Measurements from ENCODE around the gene GPR137. TPM values are rescaled to one million over a fixed set of nuclear protein-coding genes. Genes with fewer than 3 reads are reported as not detected.

The GPR137 gene
- total RNA-seq, 2 experiments from 2014 or later: 18.3 to 52.3 TPM

DNA sequence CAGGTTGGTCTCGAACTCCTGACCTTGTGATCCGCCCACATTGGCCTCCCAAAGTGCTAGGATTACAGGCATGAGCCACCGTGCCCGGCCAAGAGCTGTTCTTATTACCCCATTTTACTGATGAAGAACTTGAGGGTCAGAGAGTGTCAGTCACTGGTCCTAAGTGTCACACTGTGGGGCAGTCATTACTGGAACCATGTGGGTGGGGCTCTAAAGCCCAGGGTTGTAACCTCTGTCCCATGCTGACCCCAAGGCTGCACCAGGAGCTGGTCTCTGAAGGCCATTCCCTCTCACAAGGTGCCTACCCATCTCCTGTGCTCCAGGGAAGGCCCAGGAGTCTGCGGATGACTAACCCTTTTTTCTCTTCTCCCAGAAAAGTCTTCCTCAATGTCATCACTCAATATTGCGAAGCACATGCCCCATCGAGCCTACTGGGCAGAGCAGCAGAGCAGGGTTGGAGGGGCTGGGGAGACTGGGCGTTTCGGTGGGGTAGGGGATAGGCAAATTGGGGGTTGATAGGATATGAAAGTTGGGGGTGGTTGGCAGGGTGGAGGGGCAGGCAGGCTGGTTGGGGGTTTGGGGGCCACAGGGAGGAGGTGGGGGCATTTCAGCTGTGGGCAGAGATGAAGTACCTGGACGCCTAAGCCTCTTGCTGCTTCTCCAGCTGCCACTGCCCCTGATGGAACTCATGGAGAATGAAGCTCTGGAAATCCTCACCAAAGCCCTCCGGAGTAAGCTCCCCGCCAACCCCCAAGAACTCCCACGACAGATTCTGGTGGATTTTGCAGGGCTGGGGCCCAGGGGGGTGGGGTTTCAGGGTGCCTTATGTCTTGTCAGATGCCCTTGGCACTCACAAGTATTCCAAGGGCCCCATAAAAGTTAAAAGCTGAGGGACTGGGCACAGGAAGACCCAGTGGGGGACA is 17.7 kb downstream of the GPR137 start:
- peaks cover 32% of the 10 kb centered on the region for H3K4me1 ChIP-seq (ENCODE audit: insufficient read depth, low read length, poor library complexity, severe bottlenecking)
- BruUV-seq (replicated peaks): no TSS peak

DNA sequence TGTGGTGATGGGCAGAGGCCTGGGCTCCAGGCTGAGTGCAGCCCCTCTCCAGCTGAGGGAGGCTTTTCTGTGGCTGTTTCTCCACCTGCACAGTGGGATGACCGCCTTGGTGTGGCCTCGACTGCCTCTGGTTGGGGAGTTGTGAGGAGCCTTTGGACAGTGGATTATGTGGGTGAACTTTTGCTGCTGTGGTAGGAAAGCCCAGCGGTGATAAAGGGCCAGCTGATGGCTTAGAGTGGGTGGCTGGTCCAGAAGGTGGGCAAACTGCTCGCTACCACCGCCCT is 18.3 kb downstream of the GPR137 start:
- Histone ChIP-seq H3K4me1 (ENCODE audit: insufficient read depth, low read length, poor library complexity, severe bottlenecking) (peaks cover 32% of the 10 kb centered on the region), H2AFZ (ENCODE audit: low read length) (no peak overlapping the region), H3K79me2 (ENCODE audit: insufficient read depth, low read depth, low read length) (peaks cover 21% of the 10 kb centered on the region), H4K20me1 (ENCODE audit: insufficient read depth, low read length) (no peaks in the 10 kb centered on the region), H3K27ac (ENCODE audit: low read depth, low read length, poor library complexity, severe bottlenecking) (peak overlapping the region; percentile 96), H3K36me3 (ENCODE audit: insufficient read depth, low read length) (peaks cover 18% of the 10 kb centered on the region), H3K4me2 (ENCODE audit: low read length) (peak overlapping the region; percentile 95), H3K9me2 (ENCODE audit: insufficient read depth, low read length) (no peaks in the 10 kb centered on the region), H3K4me3 (ENCODE audit: low read depth, low read length, poor library complexity, severe bottlenecking) (peak overlapping the region; percentile 81), H3K9me3 (ENCODE audit: low read length) (no peaks in the 10 kb centered on the region)
- BruUV-seq (replicated peaks): no TSS peak
- ChIA-PET POLR2A (interaction anchor here (0.7 to 2.5 kb wide), 4 partner anchors 14 to 472 kb away, joined by 3 to 11 read pairs (median 3); partner anchors contain the start of genes PRDX5 and TRMT112), CTCF (ENCODE audit: unreplicated experiment) (interaction anchor here (0.5 to 1.9 kb wide), 6 partner anchors 14 to 99 kb away, joined by 3 to 14 read pairs (median 3); partner anchors contain the start of genes FERMT3, FKBP2, PRDX5 and TRMT112)
- no peak for DNase-seq (ENCODE audit: low spot score)
- TF ChIP-seq, protein P1, sequence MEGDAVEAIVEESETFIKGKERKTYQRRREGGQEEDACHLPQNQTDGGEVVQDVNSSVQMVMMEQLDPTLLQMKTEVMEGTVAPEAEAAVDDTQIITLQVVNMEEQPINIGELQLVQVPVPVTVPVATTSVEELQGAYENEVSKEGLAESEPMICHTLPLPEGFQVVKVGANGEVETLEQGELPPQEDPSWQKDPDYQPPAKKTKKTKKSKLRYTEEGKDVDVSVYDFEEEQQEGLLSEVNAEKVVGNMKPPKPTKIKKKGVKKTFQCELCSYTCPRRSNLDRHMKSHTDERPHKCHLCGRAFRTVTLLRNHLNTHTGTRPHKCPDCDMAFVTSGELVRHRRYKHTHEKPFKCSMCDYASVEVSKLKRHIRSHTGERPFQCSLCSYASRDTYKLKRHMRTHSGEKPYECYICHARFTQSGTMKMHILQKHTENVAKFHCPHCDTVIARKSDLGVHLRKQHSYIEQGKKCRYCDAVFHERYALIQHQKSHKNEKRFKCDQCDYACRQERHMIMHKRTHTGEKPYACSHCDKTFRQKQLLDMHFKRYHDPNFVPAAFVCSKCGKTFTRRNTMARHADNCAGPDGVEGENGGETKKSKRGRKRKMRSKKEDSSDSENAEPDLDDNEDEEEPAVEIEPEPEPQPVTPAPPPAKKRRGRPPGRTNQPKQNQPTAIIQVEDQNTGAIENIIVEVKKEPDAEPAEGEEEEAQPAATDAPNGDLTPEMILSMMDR (conservative IDR thresholded peaks at IDR 0.05; ENCODE audit: low read length): no peak
- no peak for TF ChIP-seq EZH2phosphoT487 (IDR thresholded peaks at IDR 0.05; ENCODE audit: borderline replicate concordance, low read depth, low read length)
- intact Hi-C loops (cut with micrococcal nuclease; ENCODE audit: unreplicated experiment): loop anchor here (1.0 to 10.0 kb wide), 6 partner anchors 19 to 329 kb away; partner anchors contain the start of genes COX8A, FKBP2, GPR137 and STIP1

More for the DNA sequence above, 17.7 kb downstream of the GPR137 start:
- ChIA-PET POLR2A (interaction anchor here (1.0 to 2.5 kb wide), 3 partner anchors 15 to 98 kb away, joined by 3 to 11 read pairs (median 3); partner anchors contain the start of genes PRDX5 and TRMT112), CTCF (ENCODE audit: unreplicated experiment) (interaction anchor here (0.5 to 1.9 kb wide), 6 partner anchors 14 to 98 kb away, joined by 3 to 14 read pairs (median 4); partner anchors contain the start of genes FERMT3, FKBP2, PRDX5 and TRMT112)
- intact Hi-C loops (cut with micrococcal nuclease; ENCODE audit: unreplicated experiment): loop anchor here (1.0 to 10.0 kb wide), 6 partner anchors 18 to 329 kb away; partner anchors contain the start of genes COX8A, FKBP2, GPR137 and STIP1
- Histone ChIP-seq H3K27ac (ENCODE audit: low read depth, low read length, poor library complexity, severe bottlenecking) (peak overlapping the region; percentile 96), H3K79me2 (ENCODE audit: insufficient read depth, low read depth, low read length) (peaks cover 21% of the 10 kb centered on the region), H2AFZ (ENCODE audit: low read length) (no peak overlapping the region), H3K4me2 (ENCODE audit: low read length) (peak overlapping the region; percentile 95), H3K36me3 (ENCODE audit: insufficient read depth, low read length) (peaks cover 18% of the 10 kb centered on the region), H3K9me3 (ENCODE audit: low read length) (no peaks in the 10 kb centered on the region), H3K9me2 (ENCODE audit: insufficient read depth, low read length) (no peaks in the 10 kb centered on the region), H4K20me1 (ENCODE audit: insufficient read depth, low read length) (no peaks in the 10 kb centered on the region), H3K4me3 (ENCODE audit: low read depth, low read length, poor library complexity, severe bottlenecking) (peak overlapping the region; percentile 81)
- TF ChIP-seq, protein P1 (conservative IDR thresholded peaks at IDR 0.05; ENCODE audit: low read length): no peak
- no peak for DNase-seq (ENCODE audit: low spot score)

Data from OCI-LY7 (cell line).